CD4-positive, CD25-positive, alpha-beta regulatory T cell (primary cell): Measurements from ENCODE around the gene USH1G. TPM values are rescaled to one million over a fixed set of nuclear protein-coding genes. Genes with fewer than 3 reads are reported as not detected.
"Not testable (repeated sequence)": the region's sequence is repeated elsewhere in the genome, so short reads cannot be mapped to it uniquely, and the experiment has no call there.

Experiments used
- ATAC-seq, 2 donors: fragments of 150-1000 bp; cut with Tn5 transposase; one replicate each; pipeline ENCODE4 v1.10.0; 2021; ENCODE audit warnings: low read depth in 2 of 2, moderate number of reproducible peaks in 2 of 2, moderate library complexity in 1 of 2
- DNase-seq, 3 donors: peaks; one replicate each; pipeline versions ENCODE4 v3.0.0 to v3.0.0-alpha.2; 2012 to 2022; ENCODE audit warnings: mixed read lengths in 1 of 3
- H3K27ac ChIP-seq: one replicate; pipeline ENCODE4 v1.7.0; 2013; ENCODE audit warnings: mild to moderate bottlenecking, low read length; ENCODE audit not compliant: insufficient read depth, poor library complexity, severe bottlenecking
- H3K27me3 ChIP-seq: one replicate; pipeline ENCODE4 v1.7.0; 2013; ENCODE audit warnings: low read length; ENCODE audit not compliant: control insufficient read depth, insufficient read depth
- H3K36me3 ChIP-seq: one replicate; pipeline ENCODE4 v1.7.0; 2013; ENCODE audit warnings: mild to moderate bottlenecking, low read length, moderate library complexity; ENCODE audit not compliant: control insufficient read depth, insufficient read depth
- H3K4me1 ChIP-seq: 2 replicates; pipeline ENCODE4 v1.7.0; 2013; ENCODE audit warnings: mild to moderate bottlenecking, low read length; ENCODE audit not compliant: insufficient read depth, control insufficient read depth, poor library complexity, severe bottlenecking
- H3K4me3 ChIP-seq: one replicate; pipeline ENCODE4 v1.7.0; 2013; ENCODE audit warnings: low read depth, mild to moderate bottlenecking, low read length, moderate library complexity
- H3K9me3 ChIP-seq, 2 experiments: 1 replicate in 1 of 2; 2 replicates in 1 of 2; pipeline ENCODE4 v1.7.0; 2013; ENCODE audit warnings: low read length in 2 of 2, mild to moderate bottlenecking in 1 of 2, moderate library complexity in 1 of 2; ENCODE audit not compliant: control insufficient read depth in 2 of 2
- H3K27ac Mint-ChIP-seq, 3 donors: one replicate each; pipeline ENCODE4 v1.8.0; 2020 to 2022; ENCODE audit warnings: mild to moderate bottlenecking in 3 of 3, mixed read lengths in 3 of 3, moderate library complexity in 2 of 3
- H3K27me3 Mint-ChIP-seq: one replicate; pipeline ENCODE4 v1.8.0; 2022; ENCODE audit warnings: mild to moderate bottlenecking, mixed read lengths
- H3K36me3 Mint-ChIP-seq: one replicate; pipeline ENCODE4 v1.8.0; 2020; ENCODE audit warnings: mixed read lengths
- H3K4me1 Mint-ChIP-seq, 4 donors: one replicate each; pipeline ENCODE4 v1.8.0; 2020 to 2022; ENCODE audit warnings: mixed read lengths in 4 of 4, mild to moderate bottlenecking in 1 of 4
- H3K4me3 Mint-ChIP-seq, 4 donors: one replicate each; pipeline ENCODE4 v1.8.0; 2020 to 2022; ENCODE audit warnings: mild to moderate bottlenecking in 4 of 4, mixed read lengths in 4 of 4, moderate library complexity in 3 of 4
- H3K9me3 Mint-ChIP-seq, 7 donors: one replicate each; pipeline ENCODE4 v1.8.0; 2020 to 2022; ENCODE audit warnings: mixed read lengths in 7 of 7, mild to moderate bottlenecking in 3 of 7, moderate library complexity in 2 of 7
- polyA plus RNA-seq, 4 donors: library from polyadenylated mRNA; unstranded; fragments of 300-500 nt; fragmentation: Illumina TruSeq; gene quantifications; one replicate each; pipeline ENCODE4 v1.2.3, GENCODE V29; 2021
- total RNA-seq: library from RNA; stranded (reverse); gene quantifications from one replicate; pipeline ENCODE4 v1.2.3, GENCODE V29; 2022

USH1G gene
- total and polyA plus RNA-seq, 5 donors from 2014 or later, result not detected

- Mint-ChIP-seq H3K27me3 (peaks cover 10% of the 10 kb centered on the region), H3K4me1 (peaks cover 4 to 30% (median 18%) of the 10 kb centered on the region in 4 donors), H3K9me3 (no peaks in the 10 kb centered on the region), H3K36me3 (peaks cover 8% of the 10 kb centered on the region), H3K27ac (peak overlapping the region; percentile 97 to 99 (median 98)), H3K4me3 (peak overlapping the region; percentile 90 to 99 (median 97))
- Histone ChIP-seq H3K27ac (peak overlapping the region; percentile 92), H3K36me3 (no peaks in the 10 kb centered on the region), H3K27me3 (no peaks in the 10 kb centered on the region), H3K4me3 (peak overlapping the region; percentile 84), H3K4me1 (peaks cover 24% of the 10 kb centered on the region), H3K9me3 (no peaks in the 10 kb centered on the region)
- DNase-seq (peak; percentile 99 to 100 (median 99)), ATAC-seq (peak; percentile 94 to 96)
Observed at GRCh38 chr17:74873037-74873873, 49.8 kb downstream of the USH1G start.

- Histone ChIP-seq H3K4me1 (peaks cover 24% of the 10 kb centered on the region), H3K36me3 (no peaks in the 10 kb centered on the region), H3K9me3 (no peaks in the 10 kb centered on the region), H3K4me3 (peak within 1 kb of the TSS; percentile 84), H3K27ac (peak within 1 kb of the TSS; percentile 92), H3K27me3 (no peaks in the 10 kb centered on the region)
- no peak for DNase-seq
- peak; percentile 1 for ATAC-seq
- Mint-ChIP-seq H3K9me3 (no peaks in the 10 kb centered on the region), H3K27ac (peak within 1 kb of the TSS; percentile 97 to 99 (median 98)), H3K27me3 (peaks cover 7% of the 10 kb centered on the region), H3K4me1 (peaks cover 4 to 30% (median 18%) of the 10 kb centered on the region in 4 donors), H3K36me3 (peaks cover 8% of the 10 kb centered on the region), H3K4me3 (peak within 1 kb of the TSS; percentile 90 to 99 (median 97))
Observed at GRCh38 chr17:74872313-74873036, 50.6 kb downstream of the USH1G start, which contains the start of gene FDXR. Gene FDXR (minus strand): TSS chr17:74872994. CDS start chr17:74872944, 50 bp downstream.

DNA sequence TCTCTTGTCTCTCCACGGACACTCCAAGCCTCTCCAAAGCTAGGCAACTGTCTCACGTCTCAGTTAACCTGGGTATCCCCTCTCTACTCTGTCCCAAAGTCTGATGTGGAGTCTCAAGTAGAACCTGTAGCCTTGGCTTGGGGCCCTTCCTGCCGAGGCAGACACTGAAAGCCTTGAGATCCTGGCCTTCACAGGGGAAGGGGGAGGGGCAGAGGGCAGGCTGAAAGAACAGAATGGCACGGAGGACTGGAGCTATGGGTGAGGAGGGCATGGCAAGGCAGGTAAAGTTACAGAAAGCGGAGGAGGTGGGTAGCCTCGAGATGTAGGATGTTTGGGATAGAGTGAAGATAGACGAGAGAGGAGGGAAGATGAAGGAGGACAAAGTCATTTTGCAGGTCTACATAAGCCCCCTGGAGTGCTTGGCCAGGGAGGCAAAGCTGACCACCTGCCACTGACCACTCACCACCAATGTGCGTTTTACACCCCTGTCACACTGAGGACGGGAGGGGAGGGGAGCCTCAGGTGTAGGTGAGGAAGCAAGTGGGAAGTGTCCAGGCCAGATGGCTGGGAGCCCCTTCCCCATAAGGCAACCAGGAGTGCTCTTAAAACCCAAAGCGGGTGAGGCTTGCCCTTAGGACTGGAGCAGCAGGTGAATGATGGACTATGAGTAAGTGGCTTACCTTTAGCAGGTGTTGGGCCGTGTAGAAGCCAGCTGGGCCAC lies 51.5 kb downstream of the USH1G start:
- H3K27ac Mint-ChIP-seq, result peak overlapping the region in 2 of 3 donors; percentile 65 to 78
- DNase-seq, result no peak

GRCh38 chr17:74870512-74870911 lies 52.5 kb downstream of the USH1G start:
- Histone ChIP-seq H3K9me3 (no peaks in the 10 kb centered on the region), H3K27me3 (no peaks in the 10 kb centered on the region), H3K4me1 (peaks cover 24% of the 10 kb centered on the region), H3K36me3 (no peaks in the 10 kb centered on the region), H3K27ac (no peak overlapping the region), H3K4me3 (no peak overlapping the region)
- no peak for ATAC-seq
- H3K4me3 Mint-ChIP-seq, result no peak overlapping the region
- peaks cover 8% of the 10 kb centered on the region for H3K36me3 Mint-ChIP-seq
- no peak overlapping the region for H3K27ac Mint-ChIP-seq
- no peaks in the 10 kb centered on the region for H3K9me3 Mint-ChIP-seq
- H3K27me3 Mint-ChIP-seq, result peaks cover 5% of the 10 kb centered on the region
- H3K4me1 Mint-ChIP-seq, result peaks cover 4 to 30% (median 18%) of the 10 kb centered on the region in 4 donors
- no peak for DNase-seq

More for the DNA sequence above, 51.5 kb downstream of the USH1G start:
- Histone ChIP-seq H3K9me3 (no peaks in the 10 kb centered on the region), H3K27ac (no peak overlapping the region), H3K36me3 (no peaks in the 10 kb centered on the region), H3K27me3 (no peaks in the 10 kb centered on the region), H3K4me3 (no peak overlapping the region), H3K4me1 (peaks cover 24% of the 10 kb centered on the region)
- peaks cover 5% of the 10 kb centered on the region for H3K27me3 Mint-ChIP-seq
- H3K36me3 Mint-ChIP-seq, result peaks cover 8% of the 10 kb centered on the region
- H3K4me3 Mint-ChIP-seq, result peak overlapping the region; percentile 68 to 99 (median 80)
- ATAC-seq, result no peak
- peaks cover 4 to 30% (median 18%) of the 10 kb centered on the region in 4 donors for H3K4me1 Mint-ChIP-seq
- H3K9me3 Mint-ChIP-seq, result no peaks in the 10 kb centered on the region

- not testable (repeated sequence) for H3K36me3 Mint-ChIP-seq, H3K27ac ChIP-seq, H3K4me3 ChIP-seq, H3K27ac Mint-ChIP-seq, H3K9me3 ChIP-seq, H3K27me3 ChIP-seq, H3K36me3 ChIP-seq, H3K9me3 Mint-ChIP-seq, H3K27me3 Mint-ChIP-seq, DNase-seq, ATAC-seq
- H3K4me3 Mint-ChIP-seq, result peak overlapping the region in 1 of 4 donors; percentile 10
- H3K4me1 Mint-ChIP-seq, result peaks cover 4 to 33% (median 18%) of the 10 kb centered on the region in 4 donors
- peaks cover 24% of the 10 kb centered on the region for H3K4me1 ChIP-seq
Observed at GRCh38 chr17:74870028-74870427, 53.0 kb downstream of the USH1G start.

GRCh38 chr17:74868908-74869255 lies 54.2 kb downstream of the USH1G start:
- DNase-seq (no peak), ATAC-seq (no peak)
- no peaks in the 10 kb centered on the region for H3K9me3 Mint-ChIP-seq
- no peaks in the 10 kb centered on the region for H3K9me3 ChIP-seq
- H3K4me1 ChIP-seq, result peaks cover 23% of the 10 kb centered on the region
- no peaks in the 10 kb centered on the region for H3K36me3 ChIP-seq
- no peak overlapping the region for H3K27ac ChIP-seq
- peaks cover 12% of the 10 kb centered on the region for H3K36me3 Mint-ChIP-seq
- H3K4me1 Mint-ChIP-seq, result peaks cover 2 to 35% (median 22%) of the 10 kb centered on the region in 4 donors
- peak overlapping the region in 1 of 3 donors; percentile 59 for H3K27ac Mint-ChIP-seq
- H3K27me3 ChIP-seq, result no peaks in the 10 kb centered on the region
- H3K4me3 Mint-ChIP-seq, result no peak overlapping the region
- H3K27me3 Mint-ChIP-seq, result peaks cover 10% of the 10 kb centered on the region
- H3K4me3 ChIP-seq, result no peak overlapping the region

GRCh38 chr17:74868251-74868907 lies 54.7 kb downstream of the USH1G start:
- no peak overlapping the region for H3K4me3 ChIP-seq
- H3K4me1 ChIP-seq, result peaks cover 18% of the 10 kb centered on the region
- peaks cover 12% of the 10 kb centered on the region for H3K36me3 Mint-ChIP-seq
- no peak overlapping the region for H3K4me3 Mint-ChIP-seq
- no peak overlapping the region for H3K27ac ChIP-seq
- H3K27me3 Mint-ChIP-seq, result peaks cover 12% of the 10 kb centered on the region
- no peak for ATAC-seq
- H3K27ac Mint-ChIP-seq, result peak overlapping the region in 1 of 3 donors; percentile 59
- DNase-seq, result no peak
- H3K4me1 Mint-ChIP-seq, result peaks cover 0 to 31% (median 20%) of the 10 kb centered on the region in 4 donors
- H3K9me3 ChIP-seq, result no peaks in the 10 kb centered on the region
- no peaks in the 10 kb centered on the region for H3K27me3 ChIP-seq
- no peaks in the 10 kb centered on the region for H3K36me3 ChIP-seq
- no peaks in the 10 kb centered on the region for H3K9me3 Mint-ChIP-seq
